GM19438 (cell line): Measurements from ENCODE around the gene CD68.
"Not testable (repeated sequence)": the region's sequence is repeated elsewhere in the genome, so short reads cannot be mapped to it uniquely, and the experiment has no call there.

Experiments used
- ATAC-seq: cut with Tn5 transposase; IDR thresholded peaks from one replicate; pipeline ENCODE4 v1.9.1; 2021; ENCODE audit warnings: low read depth; ENCODE audit not compliant: unreplicated experiment

CD68 gene

GRCh38 chr17:7577327-7578199 lies 1.9 kb upstream of the CD68 start:
- ATAC-seq = no peak

GRCh38 chr17:7579834-7580603 lies 581 bp downstream of the CD68 start:
- ATAC-seq = no peak

GRCh38 chr17:7580604-7581575 lies 1.5 kb downstream of the CD68 start:
- ATAC-seq = no peak

GRCh38 chr17:7582396-7583252 lies 3.2 kb downstream of the CD68 start:
- ATAC-seq = no peak

GRCh38 chr17:7583253-7584109 lies 4.0 kb downstream of the CD68 start, which contains the start of gene MPDU1:
TSS of gene MPDU1 (plus strand) at chr17:7583852. CDS start at chr17:7583863, 11 bp downstream.
- peak; percentile 70 for ATAC-seq

- no peak for ATAC-seq
Observed at GRCh38 chr17:7586673-7587419, 7.4 kb downstream of the CD68 start.

- ATAC-seq = no peak
Observed at GRCh38 chr17:7587420-7588151, 8.1 kb downstream of the CD68 start.

- ATAC-seq = no peak
Observed at GRCh38 chr17:7588553-7589203, 9.2 kb downstream of the CD68 start.

- ATAC-seq = no peak
Observed at GRCh38 chr17:7589204-7589868, 9.9 kb downstream of the CD68 start.

- no peak for ATAC-seq
Observed at GRCh38 chr17:7589891-7590691, 10.7 kb downstream of the CD68 start, which contains the start of gene SOX15. TSS of gene SOX15 (minus strand) at chr17:7590094. CDS start at chr17:7589676, 418 bp downstream.

GRCh38 chr17:7590743-7591142 lies 11.3 kb downstream of the CD68 start:
- ATAC-seq = no peak

- ATAC-seq = no peak
Observed at GRCh38 chr17:7591596-7591995, 12.2 kb downstream of the CD68 start.

GRCh38 chr17:7592422-7593021 lies 13.1 kb downstream of the CD68 start:
- no peak for ATAC-seq

- ATAC-seq = no peak
Observed at GRCh38 chr17:7593296-7593695, 13.9 kb downstream of the CD68 start.

GRCh38 chr17:7597561-7597960 lies 18.1 kb downstream of the CD68 start:
- ATAC-seq = not testable (repeated sequence)
